AG09309 (cell line): ENCODE results near the gene TADA3.
A peak's percentile ranks its signal among the peaks of the same experiment; 100 is the strongest.

Experiments
- DNase-seq: peaks from one replicate; pipeline ENCODE4 v3.0.0-alpha.2; 2010; ENCODE audit warnings: low read depth
- H3K4me3 ChIP-seq: 2 replicates; pipeline ENCODE4 v1.5.1; 2011; ENCODE audit warnings: mild to moderate bottlenecking, low read depth, low read length, moderate library complexity; ENCODE audit not compliant: control insufficient read depth
- CTCF ChIP-seq: IDR thresholded peaks from 2 replicates; pipeline ENCODE4 v1.5.1; 2011; ENCODE audit warnings: mild to moderate bottlenecking, low read depth, low read length, inconsistent platforms; ENCODE audit not compliant: insufficient read depth, control insufficient read depth; ENCODE audit errors: missing control alignments

The TADA3 gene

DNA sequence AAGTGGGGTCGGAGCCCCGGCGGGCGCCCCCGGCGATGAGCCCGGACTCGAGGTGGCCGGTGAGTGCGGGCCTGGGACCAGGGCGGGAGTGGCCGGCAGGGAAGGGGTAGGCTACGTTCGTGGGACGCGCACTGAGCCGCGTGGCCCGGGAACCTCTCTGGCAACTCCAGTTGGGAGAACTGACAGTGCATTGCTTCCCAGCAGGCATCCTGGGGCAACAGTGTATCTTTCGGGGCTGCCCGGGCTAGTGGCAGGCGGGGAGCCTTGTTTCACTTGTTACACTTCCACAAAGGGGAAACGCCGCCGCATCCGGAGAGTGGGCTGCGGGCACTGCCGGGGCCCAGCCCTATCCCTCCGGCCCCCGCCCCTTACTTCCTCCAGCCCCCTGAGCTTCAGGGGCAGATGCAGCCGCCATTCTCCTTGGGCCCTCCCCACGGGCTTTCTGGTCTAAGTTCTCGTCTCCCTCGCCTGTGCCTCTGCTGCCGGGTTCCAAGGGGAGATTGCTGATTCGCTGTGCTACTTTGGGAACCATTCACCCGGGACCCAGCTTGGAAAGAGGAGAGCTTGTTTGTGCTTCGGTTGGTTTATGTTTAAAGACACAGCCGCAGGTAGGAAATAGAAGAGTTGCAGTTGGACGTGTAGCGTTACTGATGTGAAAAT, 60.1 kb downstream of the TADA3 start:
- TF ChIP-seq CTCF: no peak
- no peak for DNase-seq
- H3K4me3 ChIP-seq: peak overlapping the region; percentile 78

GRCh38 chr3:9731206-9732079, 60.8 kb downstream of the TADA3 start, which contains the start of gene BRPF1:
Gene BRPF1, plus strand, starts transcription at chr3:9731735. Its CDS starts 2,406 bp downstream, at chr3:9734141.
- peak within 1 kb of the TSS; percentile 78 for H3K4me3 ChIP-seq
- DNase-seq: peak; percentile 96
- peak; percentile 2 for TF ChIP-seq CTCF

- peak overlapping the region; percentile 66 for H3K4me3 ChIP-seq
- TF ChIP-seq CTCF: no peak
- no peak for DNase-seq
Measured at GRCh38 chr3:9730657-9731205, 61.5 kb downstream of the TADA3 start.
